ENCODE results near the gene RNF141. TPM values are rescaled to one million over a fixed set of nuclear protein-coding genes. Genes with fewer than 3 reads are reported as not detected.

RNF141 gene
- polyA plus RNA-seq, 1 donor from 2014 or later, result 79.2 TPM

GRCh38 chr11:10533323-10533722, 7.7 kb downstream of the RNF141 start:
- Histone ChIP-seq H3K9me2 (ENCODE audit: insufficient read depth, low read length) (no peaks in the 10 kb centered on the region), H3K4me3 (ENCODE audit: low read length) (no peak overlapping the region), H3K9me3 (ENCODE audit: low read length) (no peaks in the 10 kb centered on the region), H3F3A (ENCODE audit: insufficient read depth, low read length, poor library complexity, severe bottlenecking) (no peaks in the 10 kb centered on the region), H4K20me1 (ENCODE audit: insufficient read depth) (no peaks in the 10 kb centered on the region), H3K27ac (ENCODE audit: low read length) (no peak overlapping the region), H3K9ac (ENCODE audit: low read length) (no peak overlapping the region), H3K79me2 (replicated peaks; ENCODE audit: insufficient read depth, low read length) (no peaks in the 10 kb centered on the region), H2AFZ (ENCODE audit: low read depth, low read length) (no peak overlapping the region), H3K36me3 (ENCODE audit: insufficient read depth, low read length) (peaks cover 5% of the 10 kb centered on the region), H3K4me2 (ENCODE audit: low read length) (no peak overlapping the region), H3K27me3 (ENCODE audit: insufficient read depth, low read depth, low read length) (no peaks in the 10 kb centered on the region)
- TF ChIP-seq CTCF (IDR thresholded peaks at IDR 0.05; ENCODE audit: poor library complexity, severe bottlenecking) (no peak), TAF1 (IDR thresholded peaks at IDR 0.05; ENCODE audit: low read depth) (no peak), POLR2AphosphoS5 (IDR thresholded peaks at IDR 0.05) (no peak), EZH2 (IDR thresholded peaks at IDR 0.05; ENCODE audit: borderline replicate concordance, insufficient read depth, low read length, poor library complexity, severe bottlenecking) (no peak), RAD21 (conservative IDR thresholded peaks at IDR 0.05) (no peak), REST (IDR thresholded peaks at IDR 0.05; ENCODE audit: borderline replicate concordance) (no peak), MXI1 (conservative IDR thresholded peaks at IDR 0.05; ENCODE audit: poor library complexity, severe bottlenecking) (no peak), EP300 (conservative IDR thresholded peaks at IDR 0.05; ENCODE audit: poor library complexity, severe bottlenecking) (no peak), SMC3 (conservative IDR thresholded peaks at IDR 0.05; ENCODE audit: poor library complexity) (no peak)

- Histone ChIP-seq H3F3A (ENCODE audit: insufficient read depth, low read length, poor library complexity, severe bottlenecking) (no peaks in the 10 kb centered on the region), H3K4me3 (ENCODE audit: low read length) (no peak overlapping the region), H2AFZ (ENCODE audit: low read depth, low read length) (no peak overlapping the region), H3K36me3 (ENCODE audit: insufficient read depth, low read length) (peaks cover 5% of the 10 kb centered on the region), H3K9ac (ENCODE audit: low read length) (no peak overlapping the region), H3K79me2 (replicated peaks; ENCODE audit: insufficient read depth, low read length) (no peaks in the 10 kb centered on the region), H3K27ac (ENCODE audit: low read length) (no peak overlapping the region), H4K20me1 (ENCODE audit: insufficient read depth) (no peaks in the 10 kb centered on the region), H3K9me3 (ENCODE audit: low read length) (no peaks in the 10 kb centered on the region), H3K4me2 (ENCODE audit: low read length) (no peak overlapping the region), H3K27me3 (ENCODE audit: insufficient read depth, low read depth, low read length) (no peaks in the 10 kb centered on the region), H3K9me2 (ENCODE audit: insufficient read depth, low read length) (no peaks in the 10 kb centered on the region)
- no peak for TF ChIP-seq EZH2 (IDR thresholded peaks at IDR 0.05; ENCODE audit: borderline replicate concordance, insufficient read depth, low read length, poor library complexity, severe bottlenecking)
- TF ChIP-seq SMC3 (conservative IDR thresholded peaks at IDR 0.05; ENCODE audit: poor library complexity), result no peak
- TF ChIP-seq CTCF (IDR thresholded peaks at IDR 0.05; ENCODE audit: poor library complexity, severe bottlenecking), result no peak
- TF ChIP-seq POLR2AphosphoS5 (IDR thresholded peaks at IDR 0.05), result no peak
Measured at GRCh38 chr11:10532526-10532925, 8.5 kb downstream of the RNF141 start.

Measured in neural cell (in vitro differentiated cells).